Lung (tissue), 12 donors: ENCODE measurements around the gene ANTKMT. TPM values are rescaled to one million over a fixed set of nuclear protein-coding genes. Genes with fewer than 3 reads are reported as not detected.

Experiments used
- ATAC-seq: fragments of 200-7000 bp; cut with Tn5 transposase; one replicate; pipeline ENCODE4 v1.9.1; 2020; ENCODE audit warnings: moderate number of reproducible peaks; ENCODE audit not compliant: insufficient read depth, low FRiP score
- DNase-seq, 3 donors: peaks; one replicate each; pipeline ENCODE4 v3.0.0-alpha.2; 2013 to 2017
- H3K27ac ChIP-seq, 2 donors: one replicate each; pipeline ENCODE4 v1.5.1; 2013; ENCODE audit warnings: mild to moderate bottlenecking in 2 of 2, moderate library complexity in 2 of 2, control low read depth in 1 of 2, inconsistent platforms in 1 of 2, low read depth in 1 of 2, low read length in 1 of 2
- H3K27me3 ChIP-seq, 3 donors: one replicate each; pipeline ENCODE4 v1.5.1; 2013; ENCODE audit warnings: low read length in 2 of 3; ENCODE audit not compliant: control insufficient read depth in 3 of 3, insufficient read depth in 3 of 3
- H3K36me3 ChIP-seq, 4 donors: one replicate each; pipeline ENCODE4 v1.5.1; 2013; ENCODE audit warnings: low read length in 4 of 4, mild to moderate bottlenecking in 1 of 4, moderate library complexity in 1 of 4; ENCODE audit not compliant: control insufficient read depth in 4 of 4, insufficient read depth in 4 of 4
- H3K4me1 ChIP-seq, 5 donors: one replicate each; pipeline ENCODE4 v1.5.1; 2013; ENCODE audit warnings: low read length in 5 of 5, mild to moderate bottlenecking in 2 of 5, moderate library complexity in 1 of 5; ENCODE audit not compliant: control insufficient read depth in 5 of 5, insufficient read depth in 5 of 5
- H3K4me3 ChIP-seq: one replicate; pipeline ENCODE4 v1.5.1; 2013; ENCODE audit warnings: mild to moderate bottlenecking, control low read depth, moderate library complexity
- H3K9ac ChIP-seq, 2 donors: one replicate each; pipeline ENCODE4 v1.5.1; 2013; ENCODE audit warnings: low read length in 2 of 2, control low read depth in 1 of 2; ENCODE audit not compliant: insufficient read depth in 1 of 2
- H3K9me3 ChIP-seq, 4 donors: one replicate each; pipeline ENCODE4 v1.5.1; 2013; ENCODE audit warnings: low read length in 3 of 4, mild to moderate bottlenecking in 1 of 4, moderate library complexity in 1 of 4; ENCODE audit not compliant: control insufficient read depth in 4 of 4, insufficient read depth in 3 of 4
- CTCF ChIP-seq: IDR thresholded peaks from 2 replicates; pipeline ENCODE4 v1.5.1; 2012; ENCODE audit warnings: mild to moderate bottlenecking; ENCODE audit errors: control extremely low read depth, extremely low read depth
- WGBS, 2 donors: extraction: QIAGEN DNeasy Blood & Tissue Kit; methylation state at CpG; one replicate each; pipeline ENCODE4 v1.1.7; 2013; 5-methylcytosine and 5-hydroxymethylcytosine counted together
- polyA plus RNA-seq, 2 donors: library from polyadenylated mRNA; stranded (reverse); fragments of 200-250 nt; gene quantifications; one replicate each; pipeline ENCODE4 v1.2.1, GENCODE V29; 2013
- total RNA-seq, 2 donors: library from RNA; depleted of rRNA in 1 of 2; stranded (reverse); fragments of >200 nt in 1 of 2; gene quantifications; one replicate each; pipeline ENCODE4 v1.2.1, GENCODE V29; 2014 to 2021
- donor health status: control.
- donor health status: control.
- donor health status: Bipolar disorder and iron deficiency.
- donor health status: healthy.
- donor health status: DM: yes; HTN: yes; CAD: no.

Gene ANTKMT
- total and polyA plus RNA-seq, 4 donors: 9.2 to 65.7 (median 45.9) TPM

- no peak for TF ChIP-seq CTCF
- H3K4me1 ChIP-seq: peaks cover 0 to 13% (median 5%) of the 10 kb centered on the region in 5 donors
- no peak overlapping the region for H3K27ac ChIP-seq
- no peak overlapping the region for H3K4me3 ChIP-seq
- H3K27me3 ChIP-seq: no peaks in the 10 kb centered on the region
- WGBS, 2 donors: 80 to 82% methylated on average over 21 of the region's 21 CpGs
- no peak for DNase-seq
- no peaks in the 10 kb centered on the region for H3K9me3 ChIP-seq
- peaks cover 0 to 2% (median 0%) of the 10 kb centered on the region in 4 donors for H3K36me3 ChIP-seq
- H3K9ac ChIP-seq: no peak overlapping the region
- no peak for ATAC-seq
These were observed 23.0 kb downstream of the ANTKMT start for GRCh38 chr16:743794-744500.

GRCh38 chr16:745739-746138 lies 24.8 kb downstream of the ANTKMT start:
- ATAC-seq (no peak), DNase-seq (no peak)
- H3K36me3 ChIP-seq: no peaks in the 10 kb centered on the region
- H3K27me3 ChIP-seq: no peaks in the 10 kb centered on the region
- WGBS, 2 donors: 2% methylated on average over 14 of the region's 14 CpGs
- H3K4me3 ChIP-seq: no peak overlapping the region
- H3K9ac ChIP-seq: no peak overlapping the region
- no peak overlapping the region for H3K27ac ChIP-seq
- TF ChIP-seq CTCF: no peak
- no peaks in the 10 kb centered on the region for H3K9me3 ChIP-seq
- H3K4me1 ChIP-seq: peaks cover 0 to 4% (median 0%) of the 10 kb centered on the region in 5 donors

- ATAC-seq (no peak), DNase-seq (no peak)
- WGBS, 2 donors: 79 to 86% methylated on average over 13 of the region's 13 CpGs
- no peak for TF ChIP-seq CTCF
- H3K27me3 ChIP-seq: no peaks in the 10 kb centered on the region
- H3K4me3 ChIP-seq: no peak overlapping the region
- no peak overlapping the region for H3K9ac ChIP-seq
- no peak overlapping the region for H3K27ac ChIP-seq
- no peaks in the 10 kb centered on the region for H3K36me3 ChIP-seq
- no peaks in the 10 kb centered on the region for H3K4me1 ChIP-seq
- no peaks in the 10 kb centered on the region for H3K9me3 ChIP-seq
These were observed 25.7 kb downstream of the ANTKMT start for GRCh38 chr16:746637-747036.
